Inflammatory macrophage treated with lipopolysaccharide for 4 hours (primary cell): Measurements from ENCODE around the gene EP300.
"Not testable (repeated sequence)": the region's sequence is repeated elsewhere in the genome, so short reads cannot be mapped to it uniquely, and the experiment has no call there.

Experiments
- DNase-seq: peaks from one replicate; pipeline ENCODE4 v3.0.0-alpha.2; 2020

EP300 gene

GRCh38 chr22:41092023-41092817 lies at the start of gene EP300:
Gene EP300, plus strand, starts transcription at chr22:41092592. Its CDS starts 413 bp downstream, at chr22:41093005.
- peak; percentile 76 for DNase-seq

- peak; percentile 90 for DNase-seq
Observed at GRCh38 chr22:41043722-41044121, 48.7 kb upstream of the EP300 start.

- DNase-seq = not testable (repeated sequence)
Observed at GRCh38 chr22:41045575-41045974, 46.8 kb upstream of the EP300 start.

- peak; percentile 89 for DNase-seq
Observed at GRCh38 chr22:41047801-41048211, 44.6 kb upstream of the EP300 start.

GRCh38 chr22:41048345-41048744 lies 44.0 kb upstream of the EP300 start:
- DNase-seq = not testable (repeated sequence)

GRCh38 chr22:41048791-41049717 lies 43.3 kb upstream of the EP300 start:
- DNase-seq = peak; percentile 22

GRCh38 chr22:41049795-41050194 lies 42.6 kb upstream of the EP300 start:
- DNase-seq = not testable (repeated sequence)

- no peak for DNase-seq
Observed at GRCh38 chr22:41050883-41051282, 41.5 kb upstream of the EP300 start.

- no peak for DNase-seq
Observed at GRCh38 chr22:41052661-41053490, 39.5 kb upstream of the EP300 start.

GRCh38 chr22:41057076-41057475 lies 35.3 kb upstream of the EP300 start:
- DNase-seq = no peak

- no peak for DNase-seq
Observed at GRCh38 chr22:41062146-41062545, 30.2 kb upstream of the EP300 start.

GRCh38 chr22:41064326-41064725 lies 28.1 kb upstream of the EP300 start:
- DNase-seq = not testable (repeated sequence)

GRCh38 chr22:41066341-41066740 lies 26.1 kb upstream of the EP300 start:
- DNase-seq = not testable (repeated sequence)

- DNase-seq = not testable (repeated sequence)
Observed at GRCh38 chr22:41067968-41068367, 24.4 kb upstream of the EP300 start.

GRCh38 chr22:41070665-41071331 lies 21.6 kb upstream of the EP300 start:
- DNase-seq = peak; percentile 13

- no peak for DNase-seq
Observed at GRCh38 chr22:41074061-41074460, 18.3 kb upstream of the EP300 start.

- DNase-seq = no peak
Observed at GRCh38 chr22:41074466-41074865, 17.9 kb upstream of the EP300 start.

GRCh38 chr22:41074941-41075710 lies 17.3 kb upstream of the EP300 start:
- DNase-seq = no peak

- no peak for DNase-seq
Observed at GRCh38 chr22:41075946-41076345, 16.4 kb upstream of the EP300 start.

- no peak for DNase-seq
Observed at GRCh38 chr22:41076857-41077256, 15.5 kb upstream of the EP300 start.

- DNase-seq = no peak
Observed at GRCh38 chr22:41078931-41079330, 13.5 kb upstream of the EP300 start.
